Right atrium auricular region (tissue), 2 donors: ENCODE measurements around the gene OTOF. TPM values are rescaled to one million over a fixed set of nuclear protein-coding genes. Genes with fewer than 3 reads are reported as not detected.
"Not testable (repeated sequence)": the region's sequence is repeated elsewhere in the genome, so short reads cannot be mapped to it uniquely, and the experiment has no call there.

Experiments used
- DNase-seq: peaks from one replicate; pipeline ENCODE4 v3.0.0-alpha.2; 2019; ENCODE audit warnings: low spot score
- H3K27ac ChIP-seq, 2 donors: fragments of 200-600 bp; sonication (generic); 1 replicate in 1 of 2; 2 replicates in 1 of 2; pipeline ENCODE4 v1.5.1; 2016 to 2019
- H3K27me3 ChIP-seq, 2 donors: fragments of 200-600 bp; sonication (generic); one replicate each; pipeline versions ENCODE4 v1.5.1 to v1.6.0; 2017 to 2019
- H3K36me3 ChIP-seq: fragments of 200-600 bp; sonication (generic); one replicate; pipeline ENCODE4 v1.5.1; 2016
- H3K4me1 ChIP-seq, 2 donors: fragments of 200-600 bp; sonication (generic); one replicate each; pipeline versions ENCODE4 v1.5.1 to v1.6.0; 2017 to 2019
- H3K4me3 ChIP-seq, 2 donors: fragments of 200-600 bp; sonication (generic); 1 replicate in 1 of 2; 2 replicates in 1 of 2; pipeline ENCODE4 v1.5.1; 2017 to 2019; ENCODE audit warnings: mild to moderate bottlenecking in 1 of 2, moderate library complexity in 1 of 2
- H3K9me3 ChIP-seq, 2 donors: fragments of 200-600 bp; sonication (generic); one replicate each; pipeline ENCODE4 v1.5.1; 2019
- CTCF ChIP-seq, 2 donors: fragments of 200-600 bp; sonication (generic); IDR thresholded peaks; one replicate each; pipeline ENCODE4 v1.5.1; 2019; ENCODE audit warnings: antibody characterized with exemption in 2 of 2
- total RNA-seq, 2 donors: library from RNA; depleted of rRNA; stranded (reverse); fragments of >200 nt; gene quantifications; one replicate each; pipeline ENCODE4 v1.1.0, GENCODE V29; 2016

Gene OTOF
- total RNA-seq, 2 donors from 2014 or later, result 0.08 to 0.33 TPM

- Histone ChIP-seq H3K4me3 (no peak overlapping the region), H3K4me1 (no peaks in the 10 kb centered on the region), H3K27ac (no peak overlapping the region), H3K36me3 (no peaks in the 10 kb centered on the region), H3K9me3 (peaks cover 4 to 11% of the 10 kb centered on the region in 2 donors), H3K27me3 (no peaks in the 10 kb centered on the region)
- no peak for DNase-seq
- no peak for TF ChIP-seq CTCF (IDR thresholded peaks at IDR 0.05)
Measured at GRCh38 chr2:26471766-26472706, 5.9 kb downstream of the OTOF start.

- Histone ChIP-seq H3K27me3 (no peaks in the 10 kb centered on the region), H3K9me3 (peaks cover 4 to 11% of the 10 kb centered on the region in 2 donors), H3K4me3 (no peak overlapping the region), H3K27ac (no peak overlapping the region), H3K36me3 (no peaks in the 10 kb centered on the region), H3K4me1 (no peaks in the 10 kb centered on the region)
- TF ChIP-seq CTCF (IDR thresholded peaks at IDR 0.05), result no peak
- no peak for DNase-seq
Measured at GRCh38 chr2:26471289-26471688, 6.6 kb downstream of the OTOF start.

GRCh38 chr2:26470601-26471260, 7.2 kb downstream of the OTOF start:
- no peak for DNase-seq

GRCh38 chr2:26469955-26470354, 8.0 kb downstream of the OTOF start:
- H3K4me3 ChIP-seq, result no peak overlapping the region
- TF ChIP-seq CTCF (IDR thresholded peaks at IDR 0.05), result no peak
- H3K9me3 ChIP-seq, result peaks cover 4 to 11% of the 10 kb centered on the region in 2 donors
- H3K4me1 ChIP-seq, result no peaks in the 10 kb centered on the region
- no peak for DNase-seq
- H3K36me3 ChIP-seq, result no peaks in the 10 kb centered on the region
- H3K27me3 ChIP-seq, result no peaks in the 10 kb centered on the region
- H3K27ac ChIP-seq, result no peak overlapping the region

More at GRCh38 chr2:26470601-26471260, 7.2 kb downstream of the OTOF start:
- Histone ChIP-seq H3K4me1 (no peaks in the 10 kb centered on the region), H3K9me3 (peaks cover 4 to 11% of the 10 kb centered on the region in 2 donors), H3K4me3 (no peak overlapping the region), H3K36me3 (no peaks in the 10 kb centered on the region), H3K27ac (no peak overlapping the region), H3K27me3 (no peaks in the 10 kb centered on the region)
- TF ChIP-seq CTCF (IDR thresholded peaks at IDR 0.05), result no peak

- H3K9me3 ChIP-seq, result peaks cover 4 to 11% of the 10 kb centered on the region in 2 donors
- H3K27ac ChIP-seq, result no peak overlapping the region
- H3K4me3 ChIP-seq, result no peak overlapping the region
- H3K27me3 ChIP-seq, result no peaks in the 10 kb centered on the region
- TF ChIP-seq CTCF (IDR thresholded peaks at IDR 0.05), result peak in 1 of 2 donors; percentile 49
- DNase-seq, result no peak
- no peaks in the 10 kb centered on the region for H3K4me1 ChIP-seq
- no peaks in the 10 kb centered on the region for H3K36me3 ChIP-seq
Measured at GRCh38 chr2:26469092-26469710, 8.7 kb downstream of the OTOF start.

GRCh38 chr2:26468544-26468943, 9.4 kb downstream of the OTOF start:
- not testable (repeated sequence) for H3K4me3 ChIP-seq, H3K27me3 ChIP-seq, H3K36me3 ChIP-seq, H3K4me1 ChIP-seq, DNase-seq, H3K27ac ChIP-seq
- peaks cover 4 to 11% of the 10 kb centered on the region in 2 donors for H3K9me3 ChIP-seq
